GM18508 (cell line): ENCODE results near the gene MYD88.

ENCODE experiments used
- ATAC-seq: cut with Tn5 transposase; IDR thresholded peaks from one replicate; pipeline ENCODE4 v1.9.1; 2021; ENCODE audit warnings: moderate number of reproducible peaks; ENCODE audit not compliant: insufficient read depth, unreplicated experiment

The MYD88 gene

GRCh38 chr3:38139652-38140051 is 1.2 kb downstream of the MYD88 start:
- ATAC-seq, result no peak

GRCh38 chr3:38140326-38141172 is 2.1 kb downstream of the MYD88 start:
- no peak for ATAC-seq

- ATAC-seq, result no peak
These were observed 2.9 kb downstream of the MYD88 start for GRCh38 chr3:38141173-38141951.

GRCh38 chr3:38141952-38142273 is 3.5 kb downstream of the MYD88 start:
- no peak for ATAC-seq

GRCh38 chr3:38142959-38143358 is 4.5 kb downstream of the MYD88 start:
- no peak for ATAC-seq

GRCh38 chr3:38143511-38143910 is 5.0 kb downstream of the MYD88 start:
- ATAC-seq, result no peak

- no peak for ATAC-seq
These were observed 8.0 kb downstream of the MYD88 start for GRCh38 chr3:38146504-38146903.

GRCh38 chr3:38147421-38147820 is 9.0 kb downstream of the MYD88 start:
- no peak for ATAC-seq

- ATAC-seq, result no peak
These were observed 9.9 kb downstream of the MYD88 start for GRCh38 chr3:38148311-38148882.

GRCh38 chr3:38149708-38150107 is 11.2 kb downstream of the MYD88 start:
- no peak for ATAC-seq

GRCh38 chr3:38150780-38151528 is 12.5 kb downstream of the MYD88 start:
- no peak for ATAC-seq

GRCh38 chr3:38151667-38152265 is 13.3 kb downstream of the MYD88 start:
- ATAC-seq, result no peak

- no peak for ATAC-seq
These were observed 14.1 kb downstream of the MYD88 start for GRCh38 chr3:38152609-38153008.

- no peak for ATAC-seq
These were observed 14.8 kb downstream of the MYD88 start for GRCh38 chr3:38153221-38153620.

GRCh38 chr3:38154033-38154494 is 15.6 kb downstream of the MYD88 start:
- ATAC-seq, result no peak

- no peak for ATAC-seq
These were observed 16.3 kb downstream of the MYD88 start for GRCh38 chr3:38154625-38155255.

GRCh38 chr3:38155825-38156224 is 17.4 kb downstream of the MYD88 start:
- ATAC-seq, result no peak

GRCh38 chr3:38157117-38157516 is 18.7 kb downstream of the MYD88 start:
- ATAC-seq, result no peak

- ATAC-seq, result no peak
These were observed 19.1 kb downstream of the MYD88 start for GRCh38 chr3:38157595-38157994.

- no peak for ATAC-seq
These were observed 20.0 kb downstream of the MYD88 start for GRCh38 chr3:38158472-38158871.
